HT-29 (cell line): ENCODE results near the gene BRAT1. TPM values are rescaled to one million over a fixed set of nuclear protein-coding genes. Genes with fewer than 3 reads are reported as not detected.
A peak's percentile ranks its signal among the peaks of the same experiment; 100 is the strongest.

Experiments used
- DNase-seq: peaks from one replicate; pipeline ENCODE4 v3.0.0-alpha.2; 2015; ENCODE audit warnings: low spot score
- total RNA-seq: library from RNA; depleted of rRNA; stranded (reverse); fragments of >200 nt; shearing (Covaris generic); gene quantifications from 2 replicates; pipeline ENCODE4 v1.2.3, GENCODE V29; 2014

Gene BRAT1
- total RNA-seq, 1 experiment from 2014 or later: 106 TPM

GRCh38 chr7:2524808-2525657 lies 30.3 kb downstream of the BRAT1 start:
- DNase-seq: no peak

DNA sequence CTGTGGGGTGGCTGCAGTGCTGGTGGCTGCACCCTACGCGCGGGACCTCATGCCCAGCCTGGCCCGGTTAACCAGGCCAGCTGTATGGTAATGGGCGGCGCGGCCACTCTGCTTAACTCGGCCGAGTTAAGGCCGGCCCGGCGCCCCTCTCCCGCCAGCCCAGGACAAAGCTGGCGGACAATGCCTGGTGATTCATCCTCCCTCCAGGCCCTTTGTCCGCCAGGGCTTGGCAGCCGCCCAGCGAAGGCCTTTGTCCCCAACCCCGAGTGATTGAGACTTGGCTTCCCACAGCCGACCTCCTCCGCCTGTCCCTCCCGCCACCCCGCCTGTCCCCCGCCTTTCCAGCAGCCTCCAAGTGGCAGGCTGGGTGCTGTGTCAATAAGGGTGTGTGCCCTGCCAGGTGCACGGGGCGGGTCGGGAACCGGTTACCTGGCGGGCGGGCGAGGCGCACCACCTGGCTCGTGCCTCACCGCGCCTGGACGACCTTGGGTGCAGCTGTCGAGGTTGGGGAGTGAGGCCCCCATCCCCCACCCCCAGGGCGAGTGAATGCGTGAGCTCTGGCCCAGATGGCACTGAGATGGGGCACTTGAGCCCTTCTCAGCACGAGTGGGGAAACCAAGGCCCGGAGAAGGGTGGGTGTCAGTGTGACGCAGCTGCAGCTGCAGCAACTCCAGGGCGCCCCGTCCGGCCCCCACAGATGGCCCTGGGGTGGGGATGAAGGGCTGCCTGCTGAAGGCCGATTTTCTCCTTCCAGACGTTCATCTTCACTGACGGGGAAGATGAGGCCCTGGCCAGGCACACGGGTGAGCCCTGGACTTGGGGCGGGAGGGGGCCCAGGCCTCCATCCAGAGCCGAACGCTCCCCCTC lies 31.1 kb downstream of the BRAT1 start:
- DNase-seq: peak; percentile 99

DNA sequence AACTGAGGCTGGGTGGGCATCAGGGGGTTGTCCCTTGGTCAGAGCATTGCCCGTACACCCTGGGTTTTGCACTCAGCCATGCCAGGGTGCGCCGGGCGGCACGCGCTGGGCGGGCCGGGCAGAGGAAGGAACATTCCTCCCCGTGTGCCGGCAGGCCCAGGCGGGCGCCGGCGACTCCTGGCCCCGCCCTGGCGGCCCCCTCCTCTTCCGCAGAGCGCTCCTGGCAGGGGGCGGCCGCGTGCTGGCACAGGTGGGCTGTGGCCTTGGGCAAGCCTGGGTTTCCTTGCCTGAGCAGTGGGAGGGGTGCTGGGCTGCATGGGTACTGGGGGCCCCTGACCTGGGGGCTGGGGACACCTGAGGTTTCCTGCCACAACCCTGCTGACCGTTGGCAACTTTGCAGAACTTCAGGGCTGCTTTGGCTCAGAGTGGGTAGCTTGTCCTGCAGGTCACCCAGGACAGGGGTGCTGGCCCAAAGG lies 31.8 kb downstream of the BRAT1 start:
- DNase-seq: peak; percentile 84

DNA sequence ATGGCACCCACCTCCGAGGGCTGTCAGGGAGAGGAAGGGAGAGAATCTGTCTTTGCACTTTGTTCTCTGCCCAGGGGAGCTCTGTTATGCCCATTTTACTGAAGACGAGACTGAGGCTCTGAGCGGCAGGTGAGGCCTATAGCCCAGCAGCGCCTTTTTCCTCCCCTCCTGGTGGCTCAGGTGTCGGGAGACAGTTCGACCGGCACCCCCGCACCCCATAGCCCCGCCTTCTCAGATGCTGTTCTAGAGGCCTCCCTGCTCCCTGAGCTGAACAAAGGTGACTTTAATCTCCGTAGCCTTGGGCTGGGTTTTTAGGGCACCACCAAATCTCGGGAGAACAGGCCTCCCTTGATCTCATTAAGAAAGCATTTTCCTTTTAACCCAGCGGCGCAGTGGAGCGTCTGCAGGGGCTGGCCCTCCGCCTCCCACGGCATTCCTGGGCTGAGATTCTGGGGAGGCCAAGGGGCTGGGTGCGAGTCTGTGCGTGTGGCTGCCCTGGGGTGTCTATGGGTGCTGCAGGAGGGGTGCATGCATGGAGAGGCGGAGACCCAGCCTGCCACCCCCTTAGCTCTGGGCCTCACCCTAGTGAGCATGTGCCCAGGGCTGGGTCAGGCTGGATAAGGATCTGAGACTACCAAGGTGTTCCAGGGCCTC lies 32.4 kb downstream of the BRAT1 start:
- DNase-seq: peak; percentile 91

DNA sequence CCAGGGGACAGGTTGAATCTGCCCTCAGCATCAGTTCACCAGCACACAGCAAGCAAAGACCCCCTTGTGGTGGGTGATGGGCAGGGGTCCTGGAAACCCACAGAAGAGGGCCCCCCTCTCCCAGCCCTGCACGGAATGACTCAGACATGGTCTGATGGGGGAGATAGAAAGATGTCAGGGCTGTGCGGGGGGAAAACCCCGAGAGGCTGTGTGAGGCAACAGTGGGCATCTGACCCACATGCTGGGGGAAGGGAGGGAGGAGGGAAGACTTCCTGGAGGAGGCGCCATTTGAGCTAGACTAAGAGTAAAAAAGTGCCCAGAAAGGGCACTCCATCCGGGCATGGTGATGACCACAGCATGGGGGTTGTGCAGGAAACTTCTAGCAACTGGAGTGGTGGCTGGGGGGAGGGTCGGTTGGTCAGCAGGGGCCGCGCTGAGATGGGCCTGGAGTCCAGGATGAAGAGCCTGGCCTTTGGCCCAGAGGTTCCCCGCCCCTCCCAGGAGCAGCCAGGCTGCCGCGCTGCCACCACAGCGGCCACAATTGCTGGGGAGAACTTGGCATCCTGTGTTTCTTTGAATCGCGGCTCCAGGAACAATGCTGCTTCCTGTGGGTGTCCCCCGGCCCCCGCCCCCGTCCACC lies 33.3 kb downstream of the BRAT1 start:
- peak; percentile 62 for DNase-seq

DNA sequence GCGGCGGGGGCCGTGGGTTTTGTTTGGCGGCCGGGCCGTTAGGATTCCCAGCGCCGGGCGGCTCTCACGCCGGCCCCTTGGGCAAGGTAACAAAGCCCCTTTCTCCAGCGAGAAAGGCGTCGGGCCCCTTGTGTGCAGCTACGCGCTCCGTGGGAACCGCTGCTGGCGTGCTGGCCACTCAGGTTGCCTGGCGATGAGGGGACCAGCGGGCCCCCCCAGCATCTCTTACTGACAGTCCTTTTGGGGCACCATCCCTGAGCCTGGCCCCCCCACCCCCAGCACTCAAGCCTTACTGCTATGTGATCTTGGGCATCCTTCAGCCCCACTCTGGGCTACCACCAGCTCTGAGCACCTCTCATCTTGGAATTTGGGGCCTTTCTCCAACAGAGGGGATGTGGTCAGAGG lies 34.0 kb downstream of the BRAT1 start:
- peak; percentile 30 for DNase-seq

DNA sequence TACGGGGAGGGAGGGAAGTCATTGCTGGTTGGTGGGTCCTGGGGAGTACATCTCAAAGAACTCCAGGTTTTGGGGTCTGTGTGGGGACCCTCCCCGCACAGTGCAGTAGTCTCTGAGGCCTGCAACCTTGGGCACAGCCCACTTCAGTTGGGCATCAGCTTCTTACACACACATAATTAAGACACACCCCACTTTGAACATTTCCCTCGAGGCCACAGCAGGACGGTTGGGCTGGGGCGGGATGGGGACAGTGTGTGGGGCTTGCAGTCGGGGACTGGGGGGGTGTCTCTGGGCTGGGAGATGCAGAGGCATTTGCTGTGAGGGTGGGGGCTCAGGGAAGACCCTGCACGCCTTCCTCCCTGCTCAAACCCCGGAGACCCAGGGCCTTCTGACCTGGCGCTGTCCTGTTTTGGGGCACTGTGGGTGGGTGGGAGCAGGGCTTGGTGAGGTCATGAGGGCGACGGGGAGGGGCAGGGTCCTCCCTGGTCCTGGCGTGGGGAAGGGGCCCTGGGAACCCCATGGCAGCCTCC lies 34.5 kb downstream of the BRAT1 start:
- peak; percentile 41 for DNase-seq

- DNase-seq: peak; percentile 87
Observed at GRCh38 chr7:2520131-2520760, 35.1 kb downstream of the BRAT1 start.

DNA sequence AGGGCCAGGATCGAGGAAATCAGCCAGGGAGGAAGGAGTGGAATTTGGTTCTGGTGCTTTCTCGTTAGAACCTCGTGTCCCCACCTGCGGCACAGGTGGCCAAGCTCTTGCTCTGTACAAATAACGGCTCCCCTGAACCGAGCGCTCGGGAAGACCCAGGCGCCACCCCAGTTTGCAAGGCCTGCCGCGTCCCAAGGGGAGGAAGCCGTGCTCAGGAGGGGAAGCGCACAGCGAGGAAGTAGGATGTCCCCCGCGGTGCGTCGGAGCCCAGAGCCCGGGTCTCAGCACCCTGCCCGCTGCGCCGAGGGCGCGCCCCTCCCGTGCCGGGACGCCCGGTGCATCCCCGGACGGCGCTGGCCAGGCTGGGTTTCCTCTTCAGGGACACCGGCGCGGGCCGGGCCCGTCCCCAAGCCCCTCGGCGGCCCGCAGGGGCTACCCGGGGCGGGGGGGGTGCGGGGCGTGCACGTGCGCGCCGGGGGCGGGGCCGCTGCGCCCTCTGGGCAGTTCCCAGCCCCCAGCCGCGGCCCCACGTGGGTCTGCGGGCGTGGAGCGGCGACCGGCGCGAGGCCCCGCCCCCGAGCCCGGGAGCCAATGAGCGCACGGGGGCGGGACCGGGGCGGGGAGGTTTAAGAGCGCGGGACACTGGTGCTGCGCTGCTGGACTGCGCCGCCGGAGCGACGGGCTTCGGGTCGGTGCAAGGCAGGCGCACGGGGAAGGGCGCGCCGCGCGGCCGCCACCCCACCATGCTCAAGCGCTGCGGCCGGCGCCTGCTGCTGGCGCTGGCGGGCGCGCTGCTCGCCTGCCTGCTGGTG lies 36.0 kb downstream of the BRAT1 start, which contains the start of gene LFNG:
Gene LFNG, plus strand, starts transcription at position 656 of the 812 bp plus-strand sequence. Its CDS starts 88 bp downstream, at position 744.
- peak; percentile 96 for DNase-seq

DNA sequence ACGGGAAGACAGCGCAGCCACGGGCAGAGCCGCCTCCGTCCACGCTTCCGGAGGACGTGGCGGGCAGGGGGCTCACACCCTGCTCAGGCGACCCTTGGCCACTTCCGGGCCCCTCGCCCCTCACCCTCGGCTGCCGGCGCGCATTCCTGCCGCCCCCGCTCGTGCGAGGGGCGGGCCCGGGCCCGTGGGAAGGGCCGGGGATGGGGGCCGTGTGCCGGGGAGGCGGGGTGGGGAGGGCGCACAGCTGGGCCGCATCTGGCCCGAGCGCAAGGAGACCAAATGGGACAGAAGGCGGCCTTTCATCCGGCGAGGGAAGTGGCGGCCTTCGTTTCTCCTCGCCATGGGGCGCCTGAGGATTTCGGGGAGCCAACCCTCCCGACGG lies 36.6 kb downstream of the BRAT1 start:
- DNase-seq: no peak

DNA sequence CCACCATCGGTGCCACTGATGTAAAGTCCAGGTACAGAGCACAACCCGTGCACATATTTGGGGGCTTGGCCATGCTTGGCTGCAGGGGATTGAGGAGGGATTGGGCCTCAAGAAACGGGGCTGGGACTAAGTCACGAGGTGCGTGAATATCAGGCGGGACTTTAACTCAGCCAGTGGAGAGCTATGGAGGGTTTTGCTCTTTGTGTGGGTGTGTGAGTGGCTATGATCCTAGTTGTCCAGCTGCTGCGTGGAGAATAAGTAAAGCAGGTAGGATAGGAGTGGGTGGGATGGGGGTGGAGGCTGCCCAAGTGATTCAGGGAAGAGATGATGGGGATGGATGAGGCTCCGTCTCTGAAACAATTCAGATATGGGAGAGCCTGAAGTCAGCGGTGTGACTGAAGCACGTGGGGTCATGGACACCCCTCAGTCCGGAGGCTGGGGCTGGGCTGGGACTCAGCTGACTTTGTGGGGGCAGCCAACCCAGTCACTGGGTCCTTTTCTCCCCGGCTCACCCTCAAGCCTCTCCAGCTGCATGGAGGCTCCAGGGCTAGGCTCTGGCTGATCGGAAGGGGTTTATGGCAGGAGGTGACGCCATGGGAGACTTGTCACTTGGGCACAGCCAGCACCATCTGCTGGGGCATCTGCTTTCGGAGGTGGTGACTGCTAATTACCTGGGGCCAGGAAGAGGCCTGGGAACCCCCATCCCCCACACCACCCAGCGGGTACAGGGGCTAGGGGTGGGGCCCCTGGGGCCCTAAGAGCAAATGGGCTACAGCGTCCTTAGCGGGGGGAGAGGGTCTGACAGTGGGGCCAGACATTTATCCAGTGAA lies 37.4 kb downstream of the BRAT1 start:
- peak; percentile 29 for DNase-seq

- no peak for DNase-seq
Observed at GRCh38 chr7:2517026-2517425, 38.3 kb downstream of the BRAT1 start.

- no peak for DNase-seq
Observed at GRCh38 chr7:2516194-2516555, 39.1 kb downstream of the BRAT1 start.

DNA sequence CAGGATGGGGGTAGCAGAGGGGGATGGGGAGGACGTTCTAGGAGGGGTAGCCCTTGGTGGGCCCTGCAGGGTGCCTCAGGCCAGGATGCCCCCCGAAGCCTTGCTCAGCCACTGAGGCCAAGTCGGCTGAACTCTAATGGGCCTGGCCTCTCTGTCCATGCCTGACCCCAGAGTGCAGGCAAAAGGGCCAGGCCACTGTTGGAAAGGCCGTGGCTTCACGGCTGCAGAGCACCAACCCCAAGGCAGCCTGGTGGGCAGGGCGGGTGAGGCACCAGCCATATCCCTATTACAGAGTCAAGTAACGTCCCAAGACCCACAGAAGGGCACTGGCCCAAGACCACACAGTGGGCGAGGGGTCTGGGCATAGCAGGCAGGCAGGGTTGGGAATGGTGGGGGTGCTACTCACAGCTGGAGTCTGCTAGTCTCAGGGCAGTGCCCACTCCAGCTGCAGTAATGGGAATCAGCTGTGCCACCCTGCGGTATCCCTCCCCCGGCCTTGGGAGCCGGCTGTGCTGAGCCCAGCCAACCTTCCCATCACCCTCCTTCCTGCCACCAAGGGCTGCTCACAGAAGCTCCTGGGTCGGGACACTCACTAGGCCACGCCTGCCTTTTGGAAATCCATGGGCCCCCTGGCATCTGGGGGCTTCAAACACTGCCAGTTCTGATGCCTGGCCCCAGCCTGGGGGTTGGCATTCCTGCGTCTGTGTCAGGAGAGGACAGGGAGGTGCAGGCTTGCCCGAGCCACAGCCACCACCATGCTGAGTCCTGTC lies 39.7 kb downstream of the BRAT1 start:
- DNase-seq: no peak

GRCh38 chr7:2514473-2515423 lies 40.6 kb downstream of the BRAT1 start:
- DNase-seq: no peak

GRCh38 chr7:2513702-2514101 lies 41.6 kb downstream of the BRAT1 start:
- no peak for DNase-seq

GRCh38 chr7:2512713-2513112 lies 42.6 kb downstream of the BRAT1 start:
- no peak for DNase-seq
